A549 (cell line): ENCODE results near the gene CRADD. TPM values are rescaled to one million over a fixed set of nuclear protein-coding genes. Genes with fewer than 3 reads are reported as not detected.

Source experiments
- ATAC-seq, 2 experiments: fragments of 200-7000 bp in 1 of 2; fragments of >200 bp in 1 of 2; cut with Nextera tagmentation in 1 of 2; cut with Tn5 transposase in 1 of 2; 3 replicates each; pipeline versions ENCODE4 v1.8.0 to v1.9.1; 2018 to 2020; ENCODE audit warnings: mild to moderate bottlenecking in 1 of 2, moderate library complexity in 1 of 2
- CTCF ChIA-PET: fragments of 300-600 bp; sonication (Branson Sonifier 250); formaldehyde crosslinking; extraction: SDS; loops from one replicate; lab custom pipeline; 2021; ENCODE audit warnings: antibody characterized with exemption, inconsistent platforms; lab: Yijun Ruan, JAX
- POLR2A ChIA-PET: fragments of 350-600 bp; formaldehyde crosslinking; extraction: SDS; loops from one replicate; lab custom pipeline; 2021; ENCODE audit warnings: antibody characterized with exemption, inconsistent platforms; lab: Yijun Ruan, JAX
- DNase-seq, 2 experiments: peaks; one replicate each; pipeline versions ENCODE4 v3.0.0 to v3.0.0-alpha.2; 2011 to 2016; ENCODE audit warnings: low read depth in 1 of 2, low spot score in 1 of 2
- FAIRE-seq: peaks from 2 replicates; lab custom pipeline; 2011; peaks lifted over from hg19 to GRCh38; lab: Jason Lieb, UNC
- H3K27ac ChIP-seq, 2 experiments: fragments of >200 bp; sonication (Bioruptor Twin); formaldehyde crosslinking; 3 replicates each; pipeline ENCODE4 v1.5.1; 2016 to 2017
- H3K4me1 ChIP-seq: fragments of >200 bp; sonication (Bioruptor Twin); formaldehyde crosslinking; 3 replicates; pipeline ENCODE4 v1.6.1; 2016
- H3K4me2 ChIP-seq: fragments of >200 bp; sonication (Bioruptor Twin); formaldehyde crosslinking; 3 replicates; pipeline ENCODE4 v1.6.1; 2016
- H3K4me3 ChIP-seq: fragments of >200 bp; sonication (Bioruptor Twin); formaldehyde crosslinking; 3 replicates; pipeline ENCODE4 v1.5.1; 2016
- H3K9me3 ChIP-seq: fragments of >200 bp; sonication (Bioruptor Twin); formaldehyde crosslinking; 3 replicates; pipeline ENCODE4 v1.6.1; 2016
- CBX2 ChIP-seq: fragments of 200-600 bp; sonication (generic); IDR thresholded peaks from 2 replicates; pipeline ENCODE4 v1.6.1; 2016; ENCODE audit warnings: low read depth, mild to moderate bottlenecking, borderline replicate concordance
- CBX8 ChIP-seq: fragments of 200-600 bp; sonication (generic); IDR thresholded peaks from 2 replicates; pipeline ENCODE4 v1.6.1; 2016
- FOSL2 ChIP-seq, 2 experiments: fragments of 450-650 bp in 1 of 2; fragments of >200 bp in 1 of 2; sonication (Bioruptor Twin) in 1 of 2; formaldehyde crosslinking; IDR thresholded peaks; 2 replicates each; pipeline versions ENCODE4 v1.5.0 to v1.6.1; 2016 to 2020; ENCODE audit warnings: mild to moderate bottlenecking in 1 of 2, moderate library complexity in 1 of 2
- HDAC2 ChIP-seq: fragments of 200-600 bp; sonication (generic); IDR thresholded peaks from 2 replicates; pipeline ENCODE4 v1.6.1; 2016
- HEYL ChIP-seq: fragments of 250-450 bp; sonication (Bioruptor Pico); IDR thresholded peaks from 2 replicates; pipeline ENCODE4 v1.8.0; 2021; ENCODE audit warnings: mild to moderate bottlenecking, moderate library complexity
- JUN ChIP-seq, 2 experiments: fragments of >200 bp; sonication (Bioruptor Twin); formaldehyde crosslinking; IDR thresholded peaks; 2 replicates in 1 of 2; 3 replicates in 1 of 2; pipeline ENCODE4 v1.6.1; 2016 to 2017
- MAFK ChIP-seq: fragments of 450-650 bp; IDR thresholded peaks from 2 replicates; pipeline ENCODE4 v1.6.1; 2014; ENCODE audit not compliant: partially characterized antibody
- RAD21 ChIP-seq, 2 experiments: fragments of >200 bp in 1 of 2; sonication (Bioruptor Twin) in 1 of 2; formaldehyde crosslinking in 1 of 2; IDR thresholded peaks in 1 of 2; conservative IDR thresholded peaks in 1 of 2; 2 replicates in 1 of 2; 3 replicates in 1 of 2; pipeline ENCODE4 v1.6.1; 2012 to 2018; ENCODE audit warnings: inconsistent platforms in 1 of 2
- RFX5 ChIP-seq: fragments of 450-650 bp; IDR thresholded peaks from 2 replicates; pipeline ENCODE4 v1.7.1; 2014; ENCODE audit warnings: antibody characterized with exemption, mild to moderate bottlenecking, moderate library complexity
- ZNF302 ChIP-seq: fragments of 250-450 bp; sonication (Bioruptor Pico); IDR thresholded peaks from 2 replicates; pipeline ENCODE4 v1.9.0; 2021; ENCODE audit warnings: inconsistent platforms, mild to moderate bottlenecking, moderate library complexity
- ZSCAN20 ChIP-seq: fragments of 250-450 bp; sonication (Bioruptor Pico); IDR thresholded peaks from 2 replicates; pipeline ENCODE4 v1.8.0; 2022; ENCODE audit warnings: mild to moderate bottlenecking, moderate library complexity
- WGBS: methylation state at CpG from one replicate; pipeline ENCODE4 v1.1.6; 2017; ENCODE audit errors: missing lambda C conversion rate; 5-methylcytosine and 5-hydroxymethylcytosine counted together
- polyA plus RNA-seq, 4 experiments: library from polyadenylated mRNA; depleted of rRNA in 3 of 4; stranded (reverse); fragments of >200 nt; fragmentation: RNase III in 1 of 4; extraction: RNeasy Plus Mini Kit Qiagen cat#74134 plus additional on column Dnase treatment in 1 of 4; gene quantifications; 2 replicates in 3 of 4; 3 replicates in 1 of 4; pipeline ENCODE4 v1.2.3, GENCODE V29; 2011 to 2017
- TF ChIP-seq, protein P1 (sequence below): fragments of 200-600 bp; sonication (generic); IDR thresholded peaks from 2 replicates; pipeline ENCODE4 v1.6.1; 2016; ENCODE audit warnings: antibody characterized with exemption, mild to moderate bottlenecking, moderate library complexity

CRADD gene
- polyA plus RNA-seq, 2 of the 4 experiments (the other 2 are of a cell fraction): 13.2 to 23.0 TPM

DNA sequence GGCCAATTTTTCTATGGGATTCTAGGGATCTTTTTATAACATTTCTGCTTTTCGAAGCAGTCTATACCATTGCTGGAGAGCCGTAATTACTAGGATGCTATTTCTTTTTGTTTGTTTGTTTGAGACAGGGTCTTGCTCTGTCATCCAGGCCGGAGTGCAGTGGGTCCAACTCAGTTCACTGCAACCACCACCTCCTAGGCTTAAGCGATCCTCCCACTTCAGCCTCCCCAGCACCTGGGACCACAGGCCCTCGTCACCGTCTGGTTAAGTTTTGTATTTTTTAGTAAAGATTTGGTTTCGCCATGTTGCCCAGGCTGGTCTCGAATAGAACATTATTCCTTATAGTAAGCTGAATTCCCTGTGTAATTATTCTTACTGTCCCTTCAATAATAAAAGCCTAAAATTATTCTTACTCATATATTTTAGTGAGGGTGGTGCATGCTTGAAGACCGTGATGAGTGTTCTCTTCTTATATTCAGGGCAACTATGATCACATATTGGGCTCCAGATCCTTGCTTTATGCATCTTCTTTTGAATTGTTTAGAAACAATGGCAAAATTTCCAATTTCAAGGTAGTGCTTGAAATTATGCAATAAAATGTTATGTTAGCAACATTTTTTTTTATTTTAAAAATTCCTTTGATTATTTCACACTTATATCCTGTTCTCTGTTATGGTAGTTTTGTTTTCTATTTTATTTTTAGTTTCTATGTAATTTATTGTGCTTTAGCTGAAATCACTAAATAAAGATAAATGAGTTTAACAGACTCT lies 66.2 kb downstream of the CRADD start (continued):
- TF ChIP-seq, protein P1, sequence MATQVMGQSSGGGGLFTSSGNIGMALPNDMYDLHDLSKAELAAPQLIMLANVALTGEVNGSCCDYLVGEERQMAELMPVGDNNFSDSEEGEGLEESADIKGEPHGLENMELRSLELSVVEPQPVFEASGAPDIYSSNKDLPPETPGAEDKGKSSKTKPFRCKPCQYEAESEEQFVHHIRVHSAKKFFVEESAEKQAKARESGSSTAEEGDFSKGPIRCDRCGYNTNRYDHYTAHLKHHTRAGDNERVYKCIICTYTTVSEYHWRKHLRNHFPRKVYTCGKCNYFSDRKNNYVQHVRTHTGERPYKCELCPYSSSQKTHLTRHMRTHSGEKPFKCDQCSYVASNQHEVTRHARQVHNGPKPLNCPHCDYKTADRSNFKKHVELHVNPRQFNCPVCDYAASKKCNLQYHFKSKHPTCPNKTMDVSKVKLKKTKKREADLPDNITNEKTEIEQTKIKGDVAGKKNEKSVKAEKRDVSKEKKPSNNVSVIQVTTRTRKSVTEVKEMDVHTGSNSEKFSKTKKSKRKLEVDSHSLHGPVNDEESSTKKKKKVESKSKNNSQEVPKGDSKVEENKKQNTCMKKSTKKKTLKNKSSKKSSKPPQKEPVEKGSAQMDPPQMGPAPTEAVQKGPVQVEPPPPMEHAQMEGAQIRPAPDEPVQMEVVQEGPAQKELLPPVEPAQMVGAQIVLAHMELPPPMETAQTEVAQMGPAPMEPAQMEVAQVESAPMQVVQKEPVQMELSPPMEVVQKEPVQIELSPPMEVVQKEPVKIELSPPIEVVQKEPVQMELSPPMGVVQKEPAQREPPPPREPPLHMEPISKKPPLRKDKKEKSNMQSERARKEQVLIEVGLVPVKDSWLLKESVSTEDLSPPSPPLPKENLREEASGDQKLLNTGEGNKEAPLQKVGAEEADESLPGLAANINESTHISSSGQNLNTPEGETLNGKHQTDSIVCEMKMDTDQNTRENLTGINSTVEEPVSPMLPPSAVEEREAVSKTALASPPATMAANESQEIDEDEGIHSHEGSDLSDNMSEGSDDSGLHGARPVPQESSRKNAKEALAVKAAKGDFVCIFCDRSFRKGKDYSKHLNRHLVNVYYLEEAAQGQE: no peak
- TF ChIP-seq RAD21 (conservative IDR thresholded peaks at IDR 0.05 in 1 of 2, IDR thresholded peaks at IDR 0.05 in 1 of 2): no peak
- no peak for TF ChIP-seq CBX2
- TF ChIP-seq JUN (IDR thresholded peaks at IDR 0.05): no peak

DNA sequence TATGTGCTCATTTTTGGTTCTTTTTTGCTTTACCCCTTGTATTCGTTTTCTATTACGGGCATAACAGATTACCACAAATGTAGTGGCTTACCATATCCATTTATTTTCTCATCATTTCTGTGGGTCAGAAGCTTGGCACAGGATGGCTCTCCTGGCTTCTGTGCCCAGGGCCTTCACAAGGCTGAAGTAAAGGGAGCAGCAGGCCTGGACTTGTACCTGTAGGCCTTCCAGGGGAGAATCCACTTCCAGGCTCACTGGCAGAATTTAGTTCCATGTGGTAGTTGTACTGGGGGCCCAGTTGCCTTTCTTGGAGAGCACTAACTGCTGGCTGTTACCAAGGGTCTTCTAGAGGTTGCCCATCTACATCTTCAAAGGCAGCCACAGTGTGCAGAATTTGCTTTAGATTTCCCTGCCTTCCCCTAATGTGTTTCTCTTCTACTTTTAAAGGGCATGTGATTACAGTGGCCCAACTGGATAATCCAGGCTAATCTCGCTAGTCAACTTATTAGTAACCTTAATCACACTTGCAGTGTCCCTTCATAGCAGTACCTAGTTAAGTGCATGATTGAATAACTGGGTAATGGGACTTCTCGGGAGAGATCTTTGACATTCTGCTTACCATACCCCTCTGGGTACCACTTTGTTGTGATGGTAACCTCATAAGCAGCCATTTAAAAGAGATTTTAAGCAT lies 67.0 kb downstream of the CRADD start:
- no peak for TF ChIP-seq MAFK
- WGBS: 94% methylated on average over 4 of the region's 4 CpGs
- H3K4me2 ChIP-seq: no peak overlapping the region
- peaks cover 21% of the 10 kb centered on the region for H3K4me1 ChIP-seq
- DNase-seq (no peak), FAIRE-seq (no peak), ATAC-seq (no peak)
- POLR2A ChIA-PET: no interaction called here
- CTCF ChIA-PET: interaction anchor here (0.6 to 7.5 kb wide), 3 partner anchors 9 to 175 kb away, joined by 3 to 91 read pairs (median 3); partner anchors contain the start of gene SOCS2
- H3K27ac ChIP-seq: peak overlapping the region in 1 of 2 experiments; percentile 13; a peak in 1 of 6 replicates
- no peak overlapping the region for H3K4me3 ChIP-seq
- H3K9me3 ChIP-seq: no peaks in the 10 kb centered on the region

DNA sequence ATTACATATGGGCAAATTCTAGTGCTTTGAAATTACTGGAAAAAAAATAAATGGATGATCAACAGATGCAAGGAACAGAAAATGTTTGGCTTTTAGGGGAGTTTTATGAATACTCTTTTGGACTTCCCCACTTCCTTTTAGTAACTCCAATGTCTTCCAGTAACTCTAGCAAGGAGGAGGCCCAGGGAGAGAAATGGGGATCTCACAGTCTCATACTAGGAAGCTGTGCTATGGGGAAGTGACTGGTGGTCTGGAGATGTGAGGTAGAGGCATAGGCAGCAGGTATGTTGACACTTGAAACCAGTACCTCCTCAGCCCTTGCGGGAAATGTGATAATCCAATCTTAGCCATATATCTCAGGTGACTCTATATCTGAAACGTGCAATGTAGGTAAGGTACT lies 68.1 kb downstream of the CRADD start:
- ChIA-PET CTCF (interaction anchor here (7.5 kb wide), 1 partner anchor 176 kb away, joined by 91 read pairs; the partner anchor contains the start of gene SOCS2), POLR2A (no interaction called here)
- no peak for FAIRE-seq
- ATAC-seq: no peak
- Histone ChIP-seq H3K4me3 (no peak overlapping the region), H3K4me2 (no peak overlapping the region), H3K9me3 (no peaks in the 10 kb centered on the region), H3K27ac (no peak overlapping the region), H3K4me1 (peaks cover 19% of the 10 kb centered on the region)
- no peak for TF ChIP-seq HEYL
- no peak for TF ChIP-seq CBX8
- TF ChIP-seq HDAC2: no peak
- TF ChIP-seq FOSL2 (IDR thresholded peaks at IDR 0.05): no peak
- TF ChIP-seq FOSL2 (CRISPR knock-in tag; IDR thresholded peaks at IDR 0.05): no peak
- no peak for TF ChIP-seq ZSCAN20 (CRISPR knock-in tag)
- TF ChIP-seq RFX5: no peak
- DNase-seq: no peak
- 91% methylated on average over 2 of the region's 2 CpGs for WGBS

DNA sequence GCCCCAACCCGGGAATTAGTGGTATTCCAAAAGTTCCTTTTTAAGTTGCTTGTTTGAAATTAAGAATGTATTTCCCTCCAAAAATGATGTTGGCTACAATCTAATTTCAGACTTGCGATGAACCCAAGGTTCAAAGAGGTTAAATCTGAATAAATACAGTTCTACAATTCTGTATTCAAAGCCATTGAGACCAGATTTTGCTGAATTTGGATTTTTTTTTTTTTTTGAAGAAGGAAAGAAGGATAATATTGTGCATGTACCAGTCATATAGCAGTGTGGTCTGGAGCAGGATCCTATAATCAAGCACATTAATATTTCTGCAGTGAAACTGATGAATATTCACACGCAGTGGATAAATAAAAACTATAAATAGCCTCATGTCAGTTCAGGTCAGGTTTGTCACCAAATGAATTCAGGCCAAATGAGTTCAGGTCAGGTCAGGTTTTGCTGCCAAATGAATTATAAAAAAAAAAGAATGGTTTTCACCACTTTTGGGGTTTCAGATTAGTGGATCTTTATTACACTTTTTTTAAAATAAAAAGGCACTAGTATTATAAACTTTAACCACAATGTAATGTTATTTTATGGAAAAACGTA lies 69.5 kb downstream of the CRADD start:
- ChIA-PET CTCF (interaction anchor here (7.5 kb wide), 1 partner anchor 178 kb away, joined by 91 read pairs; the partner anchor contains the start of gene SOCS2), POLR2A (no interaction called here)
- Histone ChIP-seq H3K4me1 (peaks cover 6% of the 10 kb centered on the region; the same call in 2 of the 3 replicates), H3K4me3 (no peak overlapping the region), H3K4me2 (no peak overlapping the region), H3K27ac (no peak overlapping the region), H3K9me3 (no peaks in the 10 kb centered on the region)
- TF ChIP-seq MAFK (peak; percentile 35), ZNF302 (CRISPR knock-in tag) (no peak)
- no peak for DNase-seq
- ATAC-seq: no peak
- no peak for FAIRE-seq
- WGBS: 86% methylated on average over 4 of the region's 4 CpGs
